Measurements from ENCODE around the gene CPLX1.

DNA sequence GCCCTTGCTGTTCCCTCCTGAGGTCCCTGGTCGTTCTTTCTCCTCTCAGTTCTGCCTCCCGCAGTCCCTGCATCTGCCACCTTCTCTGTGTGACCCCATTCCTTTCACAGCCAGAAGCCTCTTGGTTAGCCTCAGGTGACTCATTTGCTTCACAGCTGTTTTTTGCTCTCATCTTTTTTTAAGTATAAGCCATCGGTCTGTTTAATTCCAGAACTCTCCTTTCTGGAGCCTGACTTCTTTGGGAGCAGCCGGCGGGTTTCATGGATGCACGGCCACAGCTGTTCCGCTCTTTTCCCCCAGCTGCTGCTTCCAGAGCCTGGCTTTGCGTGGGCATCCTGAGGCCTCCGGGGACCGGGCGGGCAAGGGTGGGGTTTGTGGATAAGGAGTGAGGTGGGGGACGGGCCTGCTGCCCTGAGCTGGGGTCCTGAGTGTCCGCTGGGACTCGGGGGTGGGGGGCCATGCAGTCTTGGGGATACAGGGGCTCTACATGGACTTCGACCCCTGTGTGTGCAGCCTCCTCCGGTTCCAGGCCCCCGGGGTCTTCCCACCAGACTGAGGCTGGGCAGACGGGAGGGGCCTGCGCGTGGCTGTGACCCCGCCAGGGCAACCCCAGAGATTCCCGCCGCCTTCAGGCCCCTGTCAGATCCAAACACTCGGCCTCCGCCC is 73.6 kb downstream of the CPLX1 start:
- TF ChIP-seq, protein P1, sequence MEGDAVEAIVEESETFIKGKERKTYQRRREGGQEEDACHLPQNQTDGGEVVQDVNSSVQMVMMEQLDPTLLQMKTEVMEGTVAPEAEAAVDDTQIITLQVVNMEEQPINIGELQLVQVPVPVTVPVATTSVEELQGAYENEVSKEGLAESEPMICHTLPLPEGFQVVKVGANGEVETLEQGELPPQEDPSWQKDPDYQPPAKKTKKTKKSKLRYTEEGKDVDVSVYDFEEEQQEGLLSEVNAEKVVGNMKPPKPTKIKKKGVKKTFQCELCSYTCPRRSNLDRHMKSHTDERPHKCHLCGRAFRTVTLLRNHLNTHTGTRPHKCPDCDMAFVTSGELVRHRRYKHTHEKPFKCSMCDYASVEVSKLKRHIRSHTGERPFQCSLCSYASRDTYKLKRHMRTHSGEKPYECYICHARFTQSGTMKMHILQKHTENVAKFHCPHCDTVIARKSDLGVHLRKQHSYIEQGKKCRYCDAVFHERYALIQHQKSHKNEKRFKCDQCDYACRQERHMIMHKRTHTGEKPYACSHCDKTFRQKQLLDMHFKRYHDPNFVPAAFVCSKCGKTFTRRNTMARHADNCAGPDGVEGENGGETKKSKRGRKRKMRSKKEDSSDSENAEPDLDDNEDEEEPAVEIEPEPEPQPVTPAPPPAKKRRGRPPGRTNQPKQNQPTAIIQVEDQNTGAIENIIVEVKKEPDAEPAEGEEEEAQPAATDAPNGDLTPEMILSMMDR (IDR thresholded peaks at IDR 0.05): no peak
- no peak for TF ChIP-seq POLR2A (IDR thresholded peaks at IDR 0.05)
